ENCODE measurements around the gene GSDMA. TPM values are rescaled to one million over a fixed set of nuclear protein-coding genes. Genes with fewer than 3 reads are reported as not detected.

GSDMA gene
- total RNA-seq, 2 experiments from 2014 or later: 0.15 to 0.57 TPM

DNA sequence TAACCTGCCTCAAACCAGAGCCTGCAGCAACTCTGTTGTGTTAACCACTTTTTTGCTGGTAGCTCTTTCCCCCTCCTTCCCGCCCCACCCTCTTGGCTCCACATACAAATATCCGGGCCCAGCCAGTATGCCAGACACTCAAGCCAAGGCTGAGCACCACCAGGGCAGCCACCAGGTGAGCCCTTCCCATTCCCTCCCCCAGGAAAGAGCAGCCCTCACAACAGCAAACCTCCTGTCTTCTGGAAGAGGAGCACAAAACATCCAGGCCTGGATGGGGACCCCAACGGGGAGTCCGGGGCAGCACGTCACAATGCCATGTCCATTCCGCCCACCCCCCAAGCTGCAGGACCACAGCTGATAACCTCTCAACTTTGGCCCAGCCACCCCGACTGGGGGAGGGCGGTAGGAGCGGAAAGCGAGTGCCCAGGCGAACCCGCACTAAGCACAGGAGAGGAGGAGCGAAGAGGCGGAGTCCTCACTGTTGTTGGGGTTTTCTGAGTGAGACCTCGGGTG is 36.2 kb upstream of the GSDMA start:
- POLR2A ChIA-PET: interaction anchor here (0.6 to 1.0 kb wide), 5 partner anchors 11 to 79 kb away, joined by 3 to 5 read pairs (median 3); no protein-coding TSS in a partner anchor
- TF ChIP-seq CTCF (conservative IDR thresholded peaks at IDR 0.05; ENCODE audit: low read length): no peak
- no peak for TF ChIP-seq EZH2phosphoT487 (IDR thresholded peaks at IDR 0.05; ENCODE audit: borderline replicate concordance, low read depth, low read length)
- intact Hi-C loops (cut with micrococcal nuclease; ENCODE audit: unreplicated experiment): loop anchor here (1.0 to 5.0 kb wide), 5 partner anchors 26 to 172 kb away; partner anchors contain the start of genes IKZF3 and PSMD3
- H3K9me3 ChIP-seq (ENCODE audit: low read length): no peaks in the 10 kb centered on the region
- H3K27ac ChIP-seq (ENCODE audit: low read depth, low read length, poor library complexity, severe bottlenecking): peak overlapping the region; percentile 65
- H3K9me2 ChIP-seq (ENCODE audit: insufficient read depth, low read length): no peaks in the 10 kb centered on the region
- peaks cover 27% of the 10 kb centered on the region for H3K36me3 ChIP-seq (ENCODE audit: insufficient read depth, low read length)
- H3K4me3 ChIP-seq (ENCODE audit: low read depth, low read length, poor library complexity, severe bottlenecking): peak overlapping the region; percentile 91
- CTCF ChIA-PET (ENCODE audit: unreplicated experiment): interaction anchor here (0.5 kb wide), 1 partner anchor 28 kb away, joined by 3 read pairs; no protein-coding TSS in a partner anchor
- peak; percentile 72 for DNase-seq (ENCODE audit: low spot score)
- H3K4me2 ChIP-seq (ENCODE audit: low read length): peak overlapping the region; percentile 97
- H3K4me1 ChIP-seq (ENCODE audit: insufficient read depth, low read length, poor library complexity, severe bottlenecking): peaks cover 40% of the 10 kb centered on the region
- peaks cover 35% of the 10 kb centered on the region for H3K79me2 ChIP-seq (ENCODE audit: insufficient read depth, low read depth, low read length)
- H2AFZ ChIP-seq (ENCODE audit: low read length): peak overlapping the region; percentile 93; the same call in 1 of the 2 replicates
- H4K20me1 ChIP-seq (ENCODE audit: insufficient read depth, low read length): no peaks in the 10 kb centered on the region
- no TSS peak for BruUV-seq (replicated peaks)

GRCh38 chr17:39927101-39927928 is 35.5 kb upstream of the GSDMA start, which contains the start of the genes LRRC3C and ORMDL3:
TSS of gene LRRC3C (plus strand) at chr17:39927732. CDS start at chr17:39941524, 13,792 bp downstream.
TSS of gene ORMDL3 (minus strand) at chr17:39927601. CDS start at chr17:39924203, 3,398 bp downstream.
- BruUV-seq (replicated peaks): no TSS peak
- Histone ChIP-seq H3K9me3 (ENCODE audit: low read length) (no peaks in the 10 kb centered on the region), H3K27ac (ENCODE audit: low read depth, low read length, poor library complexity, severe bottlenecking) (peak within 1 kb of the TSS; percentile 65), H3K4me3 (ENCODE audit: low read depth, low read length, poor library complexity, severe bottlenecking) (peak within 1 kb of the TSS; percentile 91), H3K4me1 (ENCODE audit: insufficient read depth, low read length, poor library complexity, severe bottlenecking) (peaks cover 40% of the 10 kb centered on the region), H2AFZ (ENCODE audit: low read length) (peak within 1 kb of the TSS; percentile 93), H3K9me2 (ENCODE audit: insufficient read depth, low read length) (no peaks in the 10 kb centered on the region), H3K36me3 (ENCODE audit: insufficient read depth, low read length) (peaks cover 20% of the 10 kb centered on the region), H3K4me2 (ENCODE audit: low read length) (peak within 1 kb of the TSS; percentile 97), H4K20me1 (ENCODE audit: insufficient read depth, low read length) (no peaks in the 10 kb centered on the region), H3K79me2 (ENCODE audit: insufficient read depth, low read depth, low read length) (peaks cover 35% of the 10 kb centered on the region)
- CTCF ChIA-PET (ENCODE audit: unreplicated experiment): interaction anchor here (0.5 kb wide), 1 partner anchor 27 kb away, joined by 3 read pairs; no protein-coding TSS in a partner anchor
- DNase-seq (ENCODE audit: low spot score): peak; percentile 93
- POLR2A ChIA-PET: interaction anchor here (0.6 to 1.0 kb wide), 3 partner anchors 10 to 52 kb away, joined by 3 to 5 read pairs (median 3); no protein-coding TSS in a partner anchor
- intact Hi-C loops (cut with micrococcal nuclease; ENCODE audit: unreplicated experiment): loop anchor here (1.0 to 5.0 kb wide), 5 partner anchors 25 to 173 kb away; partner anchors contain the start of genes IKZF3 and PSMD3
- TF ChIP-seq CTCF (conservative IDR thresholded peaks at IDR 0.05; ENCODE audit: low read length) (no peak), EZH2phosphoT487 (IDR thresholded peaks at IDR 0.05; ENCODE audit: borderline replicate concordance, low read depth, low read length) (no peak)

Data from OCI-LY7 (cell line).